ENCODE measurements around the gene TMED4.
A peak's percentile ranks its signal among the peaks of the same experiment; 100 is the strongest.

TMED4 gene

DNA sequence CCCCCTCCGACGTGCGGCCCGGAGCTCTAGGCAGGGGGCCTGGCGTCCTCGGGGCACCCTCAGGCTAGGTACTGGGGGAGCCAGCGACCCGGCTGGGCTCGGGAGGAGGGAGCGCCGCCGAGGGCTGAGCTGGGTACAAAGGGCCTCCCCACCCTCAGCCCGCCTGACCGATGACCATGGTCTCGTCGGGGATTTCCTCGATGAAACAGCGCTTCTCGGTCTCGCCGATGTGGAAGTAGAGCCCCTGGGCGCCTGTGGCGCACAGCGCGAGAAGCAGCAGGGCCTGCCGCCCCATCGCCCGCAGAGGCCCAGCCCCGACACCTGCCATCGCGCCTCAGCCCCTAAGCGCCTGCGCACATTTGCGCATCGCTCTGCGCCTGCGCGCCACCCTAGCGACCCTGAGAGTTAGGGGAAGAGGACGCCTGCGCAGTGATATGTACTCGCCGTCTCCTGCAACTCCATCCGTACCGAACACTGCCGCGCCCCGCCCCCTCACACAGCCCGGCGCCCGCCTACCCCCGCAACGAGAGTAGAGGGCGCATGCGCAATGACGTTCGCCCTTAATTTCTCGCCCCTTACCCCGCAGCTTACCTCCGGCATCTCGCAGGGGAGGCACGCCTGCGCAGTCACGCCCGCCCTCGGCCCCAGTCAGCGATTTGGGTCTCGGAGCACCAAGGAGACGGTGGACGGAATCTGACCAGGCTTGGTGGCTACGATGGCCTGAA, at the start of gene TMED4:
Gene TMED4 (minus strand): TSS at position 353 of the 725 bp plus-strand sequence. CDS start 25 bp downstream, at position 328.
- peak; percentile 97 for DNase-seq

DNA sequence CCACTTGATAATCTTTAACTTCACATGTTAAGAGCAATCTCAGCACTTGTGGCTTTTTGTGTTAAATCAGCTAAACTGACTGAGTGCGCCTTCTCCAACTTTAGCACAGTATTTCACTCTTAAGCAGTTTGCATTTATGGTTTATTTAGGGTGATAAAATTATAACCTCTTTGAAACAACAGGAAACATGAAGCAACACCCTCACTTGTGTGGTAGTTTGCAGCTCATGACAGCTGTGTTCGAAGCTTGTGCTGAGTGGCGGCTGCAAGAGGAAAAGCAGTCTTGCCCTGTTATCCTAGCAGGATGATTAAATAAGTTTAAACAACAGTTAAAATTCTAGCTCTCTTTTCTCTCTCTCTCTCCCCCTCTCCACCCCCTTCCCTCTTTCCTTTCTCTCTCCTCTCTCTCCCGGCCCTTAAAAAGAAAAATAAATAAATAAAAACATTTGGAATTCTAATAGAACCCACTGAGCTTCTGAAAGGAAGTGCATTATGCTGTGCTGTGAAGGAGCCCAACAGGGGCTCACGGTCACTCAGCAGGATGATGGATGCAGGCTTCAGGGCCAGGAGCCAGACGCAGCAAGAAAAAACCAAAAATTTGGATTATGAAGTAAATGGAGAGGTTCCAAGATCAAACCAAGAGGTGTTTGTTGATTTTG, 49.6 kb upstream of the TMED4 start:
- no peak for DNase-seq

DNA sequence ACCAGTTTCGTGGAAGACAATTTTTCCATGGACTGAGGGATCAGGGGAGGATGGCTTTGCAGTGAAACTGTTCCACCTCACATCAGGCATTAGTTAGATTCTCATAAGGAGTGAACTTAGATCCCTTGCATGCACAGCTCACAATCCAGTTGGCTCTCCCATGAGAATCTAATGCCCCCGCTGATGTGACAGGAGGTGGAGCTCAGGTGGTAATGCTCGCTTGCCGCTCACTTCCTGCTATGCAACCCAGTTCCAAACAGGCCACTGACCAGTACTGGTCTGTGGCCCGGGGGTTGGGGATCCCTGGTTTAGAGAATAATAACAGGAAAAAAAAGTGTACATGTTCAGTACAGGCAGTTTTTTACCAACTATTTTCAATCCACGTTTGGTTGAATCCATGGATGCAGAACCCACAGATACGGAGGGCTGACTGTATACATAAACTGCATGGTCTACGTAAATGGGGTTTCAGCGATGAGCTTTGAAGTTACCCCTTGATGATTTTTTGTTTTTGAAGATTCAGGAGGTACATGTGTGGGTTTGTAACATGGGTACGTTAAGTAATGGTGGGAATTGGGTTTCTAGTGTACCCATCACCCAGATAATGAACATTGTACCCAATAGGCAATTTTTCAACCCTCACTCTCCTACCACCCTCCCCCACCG, 48.9 kb upstream of the TMED4 start:
- no peak for DNase-seq

DNA sequence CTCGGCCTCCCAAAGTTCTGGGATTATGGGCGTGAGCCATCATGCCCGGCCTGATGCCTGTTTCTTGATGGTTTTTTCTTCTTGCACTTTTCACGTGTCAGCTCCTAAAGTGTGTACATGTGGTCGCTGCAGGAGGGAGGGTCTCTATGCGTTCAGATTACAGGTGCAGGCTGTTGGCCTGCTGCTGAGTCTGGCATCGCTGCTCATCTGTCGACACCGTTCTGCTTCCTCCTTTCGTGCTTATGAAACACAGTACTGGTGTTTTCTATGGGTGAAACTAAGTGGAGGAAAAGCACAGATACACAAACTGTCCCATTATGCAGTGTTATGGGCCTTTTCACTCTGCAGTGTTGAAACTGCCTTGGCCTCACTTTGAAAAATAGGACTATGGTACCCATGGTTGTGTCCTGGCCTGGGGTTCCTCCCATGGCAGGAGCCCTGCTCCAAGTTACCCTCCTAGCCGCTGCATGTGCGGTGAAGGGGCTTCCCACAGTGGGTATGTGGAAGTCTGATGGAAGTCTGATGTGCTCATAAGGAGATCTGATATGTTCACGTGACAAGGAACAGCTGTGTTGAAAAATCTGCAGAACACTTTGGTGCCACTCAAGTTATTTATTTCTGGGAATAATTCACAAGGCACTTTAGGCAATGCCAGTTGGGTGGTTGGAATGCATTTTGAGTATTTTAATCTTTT, 47.9 kb upstream of the TMED4 start:
- no peak for DNase-seq

DNA sequence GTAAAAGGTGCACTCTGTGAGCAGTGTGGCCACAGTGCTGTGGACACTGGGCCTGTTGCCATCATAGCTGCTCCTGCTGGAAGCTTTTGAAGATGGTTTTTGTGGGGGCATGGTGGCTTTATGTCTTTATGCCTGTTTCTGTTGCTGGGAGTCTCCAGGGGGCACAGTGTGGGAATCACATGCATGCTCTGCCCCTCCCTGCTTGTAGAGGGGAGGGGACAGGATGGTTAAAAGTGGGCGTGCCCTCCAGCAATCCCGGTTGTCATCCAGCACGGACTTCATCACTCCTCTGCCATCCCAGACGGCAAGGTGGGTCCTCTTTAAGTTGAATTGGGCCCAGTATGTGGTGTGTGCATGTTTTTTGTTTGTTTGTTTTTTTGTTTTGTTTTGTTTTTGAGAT, 44.6 kb upstream of the TMED4 start:
- no peak for DNase-seq

DNA sequence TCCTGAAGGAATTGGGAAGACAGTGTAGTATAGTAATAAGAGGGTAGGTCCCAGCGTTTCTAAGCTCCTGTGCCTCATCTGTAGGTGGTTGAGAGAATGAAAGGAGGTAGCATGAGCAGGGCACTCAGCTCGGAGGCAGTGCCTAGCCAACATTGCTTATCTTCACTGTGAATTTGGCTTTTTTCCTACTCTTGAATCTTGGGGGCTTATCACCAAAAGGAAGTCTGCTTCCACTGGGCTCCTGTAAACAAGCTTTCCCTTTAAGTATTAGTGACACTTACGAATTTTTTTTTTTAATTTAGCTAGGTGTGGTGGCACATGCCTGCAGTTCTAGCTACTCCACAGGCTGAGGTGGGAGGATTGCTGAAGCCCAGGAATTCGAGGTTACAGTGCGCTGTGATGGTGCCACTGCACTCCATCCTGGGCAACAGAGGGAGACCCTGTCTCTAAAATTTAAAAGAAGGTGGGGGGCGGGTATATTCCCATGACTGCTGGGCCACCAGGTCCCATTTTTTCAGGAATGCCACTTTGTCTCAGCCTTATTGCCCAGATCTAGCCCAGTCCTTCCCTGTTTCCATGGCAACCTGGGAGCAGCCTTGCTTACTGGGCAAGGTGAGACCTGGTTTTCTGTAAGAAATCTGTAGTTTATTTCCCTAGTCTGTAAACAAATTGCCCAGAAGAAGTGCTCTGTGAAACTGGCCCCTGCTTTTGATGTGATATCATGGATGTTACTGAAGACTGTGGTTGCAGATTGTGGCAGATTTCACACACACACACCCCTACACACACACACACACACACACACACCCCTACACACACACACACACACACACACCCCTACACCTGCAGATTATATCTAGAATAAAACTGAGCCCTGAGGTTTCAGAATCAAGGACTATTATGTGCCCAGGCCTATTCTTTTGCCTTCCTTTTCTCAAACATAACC, 43.8 kb upstream of the TMED4 start:
- no peak for DNase-seq

DNA sequence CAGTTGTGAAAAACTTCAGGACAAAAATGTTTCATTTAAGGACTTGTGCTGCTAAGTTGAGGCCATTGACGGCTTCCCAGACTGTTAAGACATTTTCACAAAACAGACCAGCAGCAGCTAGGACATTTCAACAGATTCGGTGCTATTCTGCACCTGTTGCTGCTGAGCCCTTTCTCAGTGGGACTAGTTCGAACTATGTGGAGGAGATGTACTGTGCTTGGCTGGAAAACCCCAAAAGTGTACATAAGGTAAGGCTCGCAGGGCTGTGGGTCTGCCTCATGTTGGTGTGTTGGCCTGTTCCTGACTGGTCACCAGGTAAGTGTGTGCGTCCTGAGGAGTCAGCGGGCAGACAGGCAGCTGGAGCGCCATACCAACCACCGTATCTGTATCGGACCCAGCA, 42.3 kb upstream of the TMED4 start:
- DNase-seq, result no peak

DNA sequence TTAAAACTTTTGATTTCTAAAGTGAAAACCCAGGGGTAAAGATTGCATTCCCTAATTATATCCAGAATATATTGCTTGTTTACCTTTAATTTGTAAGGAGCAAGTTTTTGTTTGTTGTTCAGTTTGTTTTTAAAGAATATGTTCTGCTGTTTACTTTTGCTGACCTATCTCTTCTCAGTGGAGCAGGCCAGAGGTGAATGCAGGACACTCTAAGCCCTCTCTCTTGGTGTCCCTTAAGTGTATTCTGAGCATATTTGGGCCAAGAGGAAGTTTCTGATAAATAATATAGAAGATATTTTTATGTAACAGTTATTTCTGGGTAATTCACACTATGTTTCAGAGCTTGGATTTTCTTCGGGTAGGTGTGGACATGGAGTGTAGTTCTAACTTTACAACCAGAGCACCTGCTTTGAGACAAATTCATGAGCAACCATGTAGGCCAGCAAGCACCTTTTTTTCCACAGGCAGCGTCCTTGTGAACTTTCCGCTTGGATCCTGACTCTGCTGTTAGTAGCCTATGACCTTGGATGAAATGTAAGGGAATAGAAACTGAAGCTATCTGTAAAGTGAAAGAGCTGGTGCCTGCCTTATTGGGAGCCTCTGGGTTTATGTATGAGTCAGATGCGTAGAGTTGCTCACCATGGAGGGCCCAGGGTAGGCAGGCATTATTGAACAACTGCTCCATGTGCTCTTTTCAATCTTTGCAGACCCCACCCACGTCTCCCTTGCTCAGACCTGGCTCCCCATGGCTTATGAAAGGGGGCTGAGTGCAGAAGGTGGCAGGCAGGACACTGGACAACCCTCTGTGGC, 40.5 kb upstream of the TMED4 start:
- no peak for DNase-seq

DNA sequence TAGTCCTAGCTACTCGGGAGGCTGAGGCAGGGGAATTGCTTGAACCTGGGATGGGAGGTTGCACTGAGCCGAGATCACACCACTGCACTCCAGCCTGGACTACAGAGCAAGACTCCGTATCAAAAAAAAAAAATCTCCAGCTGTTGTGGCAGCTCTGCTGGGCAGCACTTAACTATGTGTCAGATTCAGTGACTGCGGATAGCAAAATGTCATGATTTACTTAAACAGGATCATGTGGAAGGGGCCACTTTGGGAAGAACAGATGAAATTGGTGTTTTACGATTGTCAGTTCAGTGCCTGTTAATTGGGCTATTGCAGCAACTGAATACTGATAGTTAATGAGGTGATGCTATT, 39.7 kb upstream of the TMED4 start:
- no peak for DNase-seq

DNA sequence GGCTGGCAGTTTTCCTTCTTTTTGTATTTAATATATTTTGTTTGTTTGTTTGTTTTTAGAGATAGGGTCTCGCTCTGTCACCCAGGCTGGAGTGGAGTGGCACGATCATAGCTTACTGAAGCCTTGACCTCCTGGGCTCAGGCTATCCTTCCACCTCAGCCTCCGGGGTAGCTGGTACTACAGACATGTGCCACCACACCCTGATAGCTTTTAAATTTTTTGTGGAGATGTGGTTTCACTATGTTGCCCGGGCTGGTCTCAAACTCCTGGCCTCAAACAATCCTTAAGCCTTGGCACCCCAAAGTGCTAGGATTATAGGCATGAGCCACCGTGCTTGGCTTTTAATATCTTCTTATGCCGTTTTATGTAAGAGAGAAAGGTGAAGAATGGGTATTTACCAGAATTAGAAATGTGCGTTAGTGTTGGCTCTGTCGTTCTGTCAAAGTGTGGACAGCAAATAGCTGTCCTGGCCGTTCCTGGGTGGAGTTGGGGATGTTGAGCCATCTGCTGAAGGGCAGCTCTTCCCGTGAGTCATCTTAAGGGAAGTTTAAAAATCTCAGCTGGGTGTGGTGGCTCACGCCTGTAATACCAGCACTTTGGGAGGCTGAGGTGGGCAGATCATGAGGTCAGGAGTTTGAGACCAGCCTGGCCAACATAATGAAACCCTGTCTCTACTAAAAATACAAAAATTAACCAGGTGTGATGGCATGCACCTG, 39.2 kb upstream of the TMED4 start:
- DNase-seq, result no peak

DNA sequence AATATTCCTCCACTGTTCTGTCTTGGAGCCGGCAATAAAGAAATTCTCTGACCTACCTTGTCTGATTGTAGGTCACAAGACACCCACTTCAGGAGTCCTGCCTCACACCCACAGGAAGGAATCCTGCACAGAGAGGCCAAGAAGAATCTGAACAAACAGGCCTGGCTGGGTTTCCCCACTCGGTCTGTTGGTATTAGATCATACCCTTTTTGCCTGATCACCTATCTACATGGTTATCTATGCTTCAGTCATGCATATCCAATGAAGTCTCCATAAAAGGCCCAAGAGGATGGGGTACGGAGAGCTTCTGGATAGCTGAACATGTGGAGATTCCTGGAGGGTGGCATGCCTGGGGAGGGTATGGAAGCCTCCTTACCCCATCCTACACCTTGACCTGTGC, 36.7 kb upstream of the TMED4 start:
- no peak for DNase-seq

DNA sequence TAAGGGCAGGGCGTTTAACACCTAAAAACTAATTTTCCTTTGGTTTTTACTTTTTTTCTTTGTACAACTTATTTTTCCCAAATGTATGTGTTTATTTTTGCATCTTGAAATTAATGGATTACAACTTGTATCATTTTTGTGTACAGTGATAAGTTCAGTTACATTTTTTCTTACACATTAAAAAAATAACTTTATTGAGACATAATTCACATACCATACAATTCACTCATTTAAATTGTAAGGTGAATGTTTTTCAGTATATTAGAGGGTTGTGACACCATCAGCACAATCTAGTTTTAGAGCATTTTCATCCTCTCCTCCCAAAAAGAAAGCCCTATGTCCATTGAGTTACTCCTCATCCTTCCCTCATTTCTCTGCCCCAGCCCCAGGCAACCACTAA, 36.0 kb upstream of the TMED4 start:
- DNase-seq, result no peak

DNA sequence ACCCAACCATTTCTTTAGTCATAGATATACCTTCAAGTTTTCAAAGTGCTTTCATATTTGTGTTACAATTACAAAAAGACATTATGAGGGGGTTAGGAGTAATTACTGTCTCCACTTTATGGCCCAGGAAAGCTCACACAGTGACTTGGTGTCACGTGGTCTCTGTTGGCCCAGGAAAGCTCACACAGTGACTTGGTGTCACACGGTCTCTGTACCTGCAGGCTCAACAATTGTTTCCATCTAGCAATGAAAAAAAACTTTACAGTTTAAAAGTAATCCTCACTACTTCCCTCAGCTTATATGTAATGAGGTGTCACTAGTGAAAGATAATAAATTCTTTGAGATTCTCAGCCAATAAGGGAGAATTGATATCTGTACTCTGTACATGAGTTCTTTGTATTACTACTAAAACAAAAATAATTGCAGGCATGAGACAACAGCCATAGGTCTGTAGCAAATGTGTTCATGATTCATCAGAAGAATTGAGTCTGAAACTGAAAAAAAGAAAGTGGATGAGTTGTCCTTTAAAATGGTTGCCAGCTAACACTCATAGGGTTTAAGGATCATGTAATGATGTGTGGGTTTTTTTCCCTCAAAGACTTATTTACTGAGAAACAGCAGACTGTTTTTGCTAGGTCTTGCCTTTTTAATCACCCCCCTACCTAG, 35.3 kb upstream of the TMED4 start:
- DNase-seq, result no peak

DNA sequence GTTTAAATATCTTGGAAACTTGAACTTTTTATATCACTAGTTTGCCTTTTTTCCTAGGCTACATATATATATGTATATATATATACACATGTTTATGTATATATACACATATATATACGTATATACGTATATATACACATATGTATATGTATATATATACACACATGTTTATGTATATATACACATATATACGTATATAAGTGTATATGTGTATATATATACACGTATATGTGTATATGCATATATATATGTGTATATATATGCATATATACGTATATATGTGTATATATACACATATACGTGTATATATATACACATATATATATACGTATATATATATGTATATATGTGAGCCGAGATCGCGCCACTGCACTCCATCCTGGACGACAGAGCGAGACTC, 34.5 kb upstream of the TMED4 start:
- no peak for DNase-seq

DNA sequence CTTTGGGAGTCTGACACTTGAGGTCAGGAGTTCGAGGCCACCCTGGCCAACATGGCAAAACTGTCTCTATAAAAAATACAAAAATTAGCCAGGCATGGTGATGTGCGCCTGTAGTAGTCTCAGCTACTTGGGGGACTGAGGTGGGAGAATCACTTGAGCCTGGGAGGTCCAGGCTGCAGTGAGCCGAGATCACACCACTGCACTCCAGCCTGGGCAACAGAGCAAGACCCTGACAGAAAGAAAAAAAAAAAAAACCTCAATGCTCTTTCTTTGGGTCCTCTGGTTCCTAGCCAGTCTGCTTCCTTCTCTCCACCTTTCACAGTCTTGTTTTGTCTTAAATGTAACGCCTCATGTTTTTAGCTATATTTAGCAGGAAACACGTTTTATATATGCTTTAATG, 33.8 kb upstream of the TMED4 start:
- DNase-seq, result no peak

DNA sequence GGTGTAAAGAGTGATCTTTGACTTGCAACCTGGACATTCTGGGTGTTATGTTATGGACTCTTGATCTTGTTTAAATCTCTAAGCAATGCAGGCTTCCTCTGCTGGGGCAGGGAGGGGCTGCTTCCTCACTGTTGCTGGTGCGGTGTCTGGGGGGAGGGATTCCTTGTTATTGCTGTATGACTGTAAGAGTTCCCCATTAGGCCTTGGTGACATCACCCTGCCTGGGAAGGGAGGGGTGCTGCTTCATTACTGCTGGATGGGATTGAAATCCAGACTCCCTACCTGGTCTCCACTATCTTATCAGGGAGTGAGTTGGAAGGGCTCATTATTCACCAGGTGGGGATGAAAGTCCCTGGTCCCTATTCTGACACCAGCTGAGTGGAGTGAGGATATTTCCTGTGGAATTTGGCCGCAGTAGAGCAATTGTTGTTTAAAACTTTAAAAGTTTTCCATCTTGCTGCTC, 33.1 kb upstream of the TMED4 start:
- DNase-seq, result no peak

DNA sequence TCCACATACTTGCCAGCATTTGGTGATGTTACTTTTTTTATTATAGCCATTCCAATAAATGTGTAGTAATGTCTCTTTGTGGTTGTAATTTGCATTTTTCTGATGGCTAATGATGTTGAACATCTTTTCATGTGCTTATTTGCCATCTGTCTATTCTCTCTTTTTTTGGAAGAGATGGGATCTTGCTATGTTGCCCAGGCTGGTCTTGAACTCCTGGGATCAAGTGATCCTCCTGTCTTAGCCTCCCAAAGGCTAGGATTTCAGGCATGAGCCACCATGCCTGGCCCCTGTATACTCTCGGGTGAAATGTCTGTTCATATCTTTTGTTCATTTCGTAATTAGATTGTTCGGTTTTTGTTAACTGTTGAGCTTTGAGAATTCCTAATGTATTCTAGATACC, 27.8 kb upstream of the TMED4 start:
- DNase-seq, result no peak

DNA sequence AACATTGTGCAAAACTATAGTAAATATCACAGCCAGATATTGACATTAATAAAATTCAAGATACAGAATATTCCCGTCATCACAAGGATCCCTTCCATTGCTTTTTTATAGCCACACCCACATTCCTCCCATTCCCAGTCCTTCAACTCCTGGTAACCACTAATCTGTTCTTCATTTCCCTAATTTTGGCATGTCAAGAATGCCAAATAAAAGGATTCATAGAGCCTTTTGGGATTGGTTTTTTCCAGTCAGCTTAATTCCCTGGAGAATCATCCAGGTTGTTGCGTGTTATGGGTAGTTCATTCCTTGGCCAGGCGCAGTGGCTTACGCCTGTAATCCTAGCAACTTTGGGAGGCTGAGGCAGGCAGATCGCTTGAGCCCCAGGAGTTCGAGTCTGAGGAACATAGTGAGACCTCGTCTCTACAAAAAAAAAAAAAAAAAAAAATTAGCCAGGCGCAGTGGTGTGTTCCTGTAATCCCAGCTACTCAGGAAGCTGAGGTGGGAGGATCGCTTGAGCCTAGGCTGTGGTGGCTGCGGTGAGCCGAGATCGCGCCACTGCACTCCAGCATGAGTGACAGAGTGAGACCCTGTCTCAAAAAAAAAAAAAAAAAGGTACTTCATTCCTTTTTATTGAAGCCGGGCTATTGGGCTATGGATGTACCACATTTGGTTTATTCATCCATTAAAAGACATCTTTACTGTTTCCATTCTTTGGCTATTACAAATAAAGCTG, 27.1 kb upstream of the TMED4 start:
- DNase-seq, result no peak

Measured in NCI-H2081 treated with DMSO at 0.1 percent for 48 hours (cell line).